ENCODE measurements around the gene BOD1L1. TPM values are rescaled to one million over a fixed set of nuclear protein-coding genes. Genes with fewer than 3 reads are reported as not detected.

Gene BOD1L1
- total and polyA plus RNA-seq, 2 experiments from 2014 or later = 18.2 to 43.2 TPM

GRCh38 chr4:13546142-13546940, 81.2 kb downstream of the BOD1L1 start (continued):
- no peak for TF ChIP-seq ZNF462 (CRISPR knock-in tag; IDR thresholded peaks at IDR 0.05)
- TF ChIP-seq EZH2phosphoT487 (IDR thresholded peaks at IDR 0.05; ENCODE audit: unreplicated experiment) = peak; percentile 59
- TF ChIP-seq CTCF (conservative IDR thresholded peaks at IDR 0.05; ENCODE audit: low read depth in 2 of 2) = no peak
- TF ChIP-seq STAT1 (IDR thresholded peaks at IDR 0.05; ENCODE audit: unreplicated experiment) = no peak
- peak; percentile 35 for TF ChIP-seq EZH2 (IDR thresholded peaks at IDR 0.05; ENCODE audit: low read depth, unreplicated experiment)
- TF ChIP-seq ZNF114 (CRISPR knock-in tag; IDR thresholded peaks at IDR 0.05) = no peak
- no peak for TF ChIP-seq REST (IDR thresholded peaks at IDR 0.05; ENCODE audit: unreplicated experiment)
